C4-2B (cell line): ENCODE data around the gene GAB4.

ENCODE experiments used
- CTCF ChIP-seq: fragments of 450-650 bp; conservative IDR thresholded peaks from 2 replicates; pipeline ENCODE4 v1.5.1; 2017; ENCODE audit warnings: mild to moderate bottlenecking
- ZFX ChIP-seq: fragments of 450-650 bp; IDR thresholded peaks from 2 replicates; pipeline ENCODE4 v1.6.1; 2017

- TF ChIP-seq CTCF: no peak
- TF ChIP-seq ZFX: no peak
These were observed 50.2 kb downstream of the GAB4 start for GRCh38 chr22:16957781-16958180.
